Activated naive CD4-positive, alpha-beta T cell treated with anti-CD3 and anti-CD28 coated beads for 36 hours (primary cell): ENCODE results near the gene DDIAS. TPM values are rescaled to one million over a fixed set of nuclear protein-coding genes. Genes with fewer than 3 reads are reported as not detected.

ENCODE experiments used
- CTCF ChIA-PET: fragments of 350-600 bp; sonication (Branson Sonifier 250); formaldehyde crosslinking; loops from one replicate; lab custom pipeline; 2021; ENCODE audit warnings: antibody characterized with exemption; lab: Charles Lee
- DNase-seq: peaks from one replicate; pipeline ENCODE4 v3.0.0-alpha.2; 2020
- H3K27ac Mint-ChIP-seq: one replicate; pipeline ENCODE4 v1.8.0; 2021; ENCODE audit warnings: mild to moderate bottlenecking, mixed read lengths
- H3K27me3 Mint-ChIP-seq: one replicate; pipeline ENCODE4 v1.8.0; 2021; ENCODE audit warnings: low read depth, mixed read lengths
- H3K36me3 Mint-ChIP-seq: one replicate; pipeline ENCODE4 v1.8.0; 2021; ENCODE audit warnings: low read depth, mixed read lengths
- H3K4me1 Mint-ChIP-seq: one replicate; pipeline ENCODE4 v1.8.0; 2021; ENCODE audit warnings: low read depth, mixed read lengths
- H3K4me3 Mint-ChIP-seq: one replicate; pipeline ENCODE4 v1.8.0; 2021; ENCODE audit warnings: mild to moderate bottlenecking, moderate library complexity, mixed read lengths
- H3K9me3 Mint-ChIP-seq: one replicate; pipeline ENCODE4 v1.8.0; 2021; ENCODE audit warnings: mixed read lengths
- intact Hi-C: fragments of 100-400 bp; cut with micrococcal nuclease; formaldehyde crosslinking; loops from one replicate; pipeline ENCODE4 v1.15.1; 2023
- total RNA-seq, 2 experiments: library from RNA; stranded (reverse); gene quantifications; one replicate each; pipeline ENCODE4 v1.2.3, GENCODE V29; 2021

The DDIAS gene
- total RNA-seq, 2 experiments from 2014 or later = 15.8 to 18.0 TPM

GRCh38 chr11:82975882-82976281 is 74.3 kb downstream of the DDIAS start:
- CTCF ChIA-PET = interaction anchor here (0.6 to 0.8 kb wide), 2 partner anchors 11 to 109 kb away, joined by 3 to 4 read pairs; no protein-coding TSS in a partner anchor
- no peak overlapping the region for H3K4me3 Mint-ChIP-seq
- intact Hi-C loops = no loop called here
- peaks cover 63% of the 10 kb centered on the region for H3K4me1 Mint-ChIP-seq
- no peaks in the 10 kb centered on the region for H3K27me3 Mint-ChIP-seq
- H3K27ac Mint-ChIP-seq = no peak overlapping the region
- no peak for DNase-seq
- H3K9me3 Mint-ChIP-seq = peaks cover 2% of the 10 kb centered on the region
- H3K36me3 Mint-ChIP-seq = peaks cover 6% of the 10 kb centered on the region

- CTCF ChIA-PET = no interaction called here
- H3K36me3 Mint-ChIP-seq = peaks cover 12% of the 10 kb centered on the region
- no peaks in the 10 kb centered on the region for H3K27me3 Mint-ChIP-seq
- intact Hi-C loops = no loop called here
- H3K4me3 Mint-ChIP-seq = no peak overlapping the region
- H3K27ac Mint-ChIP-seq = no peak overlapping the region
- H3K9me3 Mint-ChIP-seq = no peaks in the 10 kb centered on the region
- no peak for DNase-seq
- peaks cover 59% of the 10 kb centered on the region for H3K4me1 Mint-ChIP-seq
Observed at GRCh38 chr11:82976786-82977185, 75.2 kb downstream of the DDIAS start.

GRCh38 chr11:82978422-82979099 is 77.0 kb downstream of the DDIAS start:
- Mint-ChIP-seq H3K27me3 (no peaks in the 10 kb centered on the region), H3K36me3 (peaks cover 19% of the 10 kb centered on the region), H3K27ac (peak overlapping the region; percentile 33), H3K9me3 (no peaks in the 10 kb centered on the region), H3K4me1 (peaks cover 51% of the 10 kb centered on the region), H3K4me3 (peak overlapping the region; percentile 0)
- intact Hi-C loops = loop anchor here (1.0 kb wide), 1 partner anchor 18 kb away; no protein-coding TSS in a partner anchor
- DNase-seq = no peak
- CTCF ChIA-PET = interaction anchor here (0.7 kb wide), 1 partner anchor 14 kb away, joined by 3 read pairs; no protein-coding TSS in a partner anchor

GRCh38 chr11:82979824-82980223 is 78.3 kb downstream of the DDIAS start:
- Mint-ChIP-seq H3K4me1 (peaks cover 58% of the 10 kb centered on the region), H3K9me3 (no peaks in the 10 kb centered on the region), H3K36me3 (peaks cover 26% of the 10 kb centered on the region), H3K27me3 (no peaks in the 10 kb centered on the region), H3K4me3 (no peak overlapping the region), H3K27ac (peak overlapping the region; percentile 59)
- intact Hi-C loops = loop anchor here (1.0 kb wide), 7 partner anchors 10 to 176 kb away; partner anchors contain the start of genes DDIAS and RAB30
- CTCF ChIA-PET = interaction anchor here (0.6 to 0.7 kb wide), 2 partner anchors 15 to 19 kb away, joined by 3 read pairs; no protein-coding TSS in a partner anchor
- DNase-seq = no peak

GRCh38 chr11:82980292-82980691 is 78.8 kb downstream of the DDIAS start:
- intact Hi-C loops = loop anchor here (1.0 kb wide), 7 partner anchors 10 to 176 kb away; partner anchors contain the start of genes DDIAS and RAB30
- Mint-ChIP-seq H3K27ac (peak overlapping the region; percentile 59), H3K36me3 (peaks cover 28% of the 10 kb centered on the region), H3K27me3 (no peaks in the 10 kb centered on the region), H3K9me3 (no peaks in the 10 kb centered on the region), H3K4me3 (no peak overlapping the region), H3K4me1 (peaks cover 58% of the 10 kb centered on the region)
- CTCF ChIA-PET = interaction anchor here (0.6 to 1.0 kb wide), 3 partner anchors 10 to 16 kb away, joined by 3 to 5 read pairs (median 5); no protein-coding TSS in a partner anchor
- DNase-seq = no peak

- peaks cover 60% of the 10 kb centered on the region for H3K4me1 Mint-ChIP-seq
- no peak overlapping the region for H3K4me3 Mint-ChIP-seq
- H3K36me3 Mint-ChIP-seq = peaks cover 30% of the 10 kb centered on the region
- no peaks in the 10 kb centered on the region for H3K9me3 Mint-ChIP-seq
- intact Hi-C loops = loop anchor here (1.0 kb wide), 7 partner anchors 11 to 175 kb away; partner anchors contain the start of genes DDIAS and RAB30
- DNase-seq = no peak
- CTCF ChIA-PET = interaction anchor here (0.7 to 1.0 kb wide), 3 partner anchors 11 to 80 kb away, joined by 3 to 5 read pairs (median 5); partner anchors contain the start of gene DDIAS
- H3K27ac Mint-ChIP-seq = no peak overlapping the region
- no peaks in the 10 kb centered on the region for H3K27me3 Mint-ChIP-seq
Observed at GRCh38 chr11:82980947-82981346, 79.4 kb downstream of the DDIAS start.

GRCh38 chr11:82981852-82982251 is 80.3 kb downstream of the DDIAS start:
- H3K27ac Mint-ChIP-seq = no peak overlapping the region

More at GRCh38 chr11:82981852-82982251, 80.3 kb downstream of the DDIAS start:
- Mint-ChIP-seq H3K4me1 (peaks cover 60% of the 10 kb centered on the region), H3K9me3 (no peaks in the 10 kb centered on the region), H3K27me3 (no peaks in the 10 kb centered on the region), H3K36me3 (peaks cover 30% of the 10 kb centered on the region), H3K4me3 (no peak overlapping the region)
- CTCF ChIA-PET = interaction anchor here (0.9 to 1.0 kb wide), 2 partner anchors 14 to 81 kb away, joined by 3 read pairs; partner anchors contain the start of gene DDIAS
- DNase-seq = no peak
- intact Hi-C loops = no loop called here

Other genes with a start within 250 kb of the DDIAS start
- gene FAM181B, start 167.9 kb upstream of the DDIAS start, total RNA-seq = not detected
- gene PRCP, start 1.3 kb upstream of the DDIAS start, total RNA-seq = 10 to 100 TPM; 23.0 to 23.3 TPM
- gene RAB30, start 170.2 kb downstream of the DDIAS start, total RNA-seq = 10 to 100 TPM in 1 of 2 experiments, 1 to 10 TPM in 1; 8.8 to 11.1 TPM